ENCODE measurements around the gene MEN1. TPM values are rescaled to one million over a fixed set of nuclear protein-coding genes. Genes with fewer than 3 reads are reported as not detected.

The MEN1 gene
- polyA plus RNA-seq, 2 donors: 15.4 to 19.0 TPM

DNA sequence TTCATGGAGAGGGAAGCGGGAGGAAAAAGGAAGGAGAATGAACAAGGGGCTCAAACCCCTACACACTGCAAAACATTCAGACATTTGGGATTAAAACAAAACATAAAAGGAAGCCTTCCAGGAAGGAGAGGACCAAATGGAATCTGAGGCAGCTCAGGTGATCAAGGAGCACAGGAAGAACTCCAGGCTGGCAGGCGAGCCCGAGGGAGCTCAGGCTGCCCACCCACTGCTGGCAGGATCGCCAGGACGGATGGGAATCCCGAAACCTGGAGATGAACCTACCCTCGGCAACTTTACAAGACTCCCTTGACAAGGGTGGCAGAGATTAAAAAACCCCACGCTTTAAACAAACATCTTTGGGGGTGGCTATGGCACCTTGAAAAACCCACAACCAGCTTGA is 45.6 kb downstream of the MEN1 start:
- WGBS, 2 donors: 58 to 79% methylated on average over 8 of the region's 8 CpGs

DNA sequence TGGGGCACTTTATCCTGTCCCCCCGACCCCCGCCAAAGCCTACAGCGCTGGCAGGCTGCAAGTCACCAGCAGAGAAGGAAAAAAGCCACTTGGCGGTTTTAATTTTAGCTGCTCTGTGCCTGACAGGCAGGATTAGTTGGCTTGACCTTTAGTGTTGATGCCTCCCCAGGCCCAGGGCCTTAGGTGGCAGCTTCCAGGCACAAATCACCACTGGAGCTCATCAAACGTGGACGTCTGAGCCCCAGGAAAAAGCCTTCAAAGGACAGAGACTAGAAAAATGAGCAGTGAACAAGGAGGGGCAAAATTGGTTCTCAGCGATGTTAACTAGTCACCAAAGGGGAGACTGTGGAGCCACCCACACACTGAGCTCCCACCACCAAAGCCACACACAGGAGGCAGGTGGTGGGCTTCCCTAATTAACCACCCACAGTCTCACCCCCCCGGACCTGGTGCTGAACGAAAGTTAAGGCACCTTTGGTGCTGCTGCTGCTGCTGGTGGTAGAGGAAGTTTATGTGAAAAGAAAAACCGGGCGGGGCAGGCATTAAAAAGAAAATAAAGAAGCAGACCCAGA is 46.2 kb downstream of the MEN1 start:
- H3K27me3 ChIP-seq (ENCODE audit: control insufficient read depth in 1 of 2, insufficient read depth in 2 of 2, low read length in 2 of 2): no peaks in the 10 kb centered on the region
- H3K4me1 ChIP-seq (ENCODE audit: control insufficient read depth in 2 of 2, insufficient read depth in 2 of 2, low read length in 1 of 2): peaks cover 8 to 12% of the 10 kb centered on the region in 2 donors
- 49 to 59% methylated on average over 11 of the region's 11 CpGs for WGBS, 2 donors
- H3K4me3 ChIP-seq (ENCODE audit: low read depth in 1 of 2, low read length in 2 of 2): no peak overlapping the region
- no peaks in the 10 kb centered on the region for H3K9me3 ChIP-seq (ENCODE audit: control insufficient read depth in 2 of 2, insufficient read depth in 1 of 2, low read depth in 1 of 2, low read length in 1 of 2)
- H3K27ac ChIP-seq (ENCODE audit: low read depth in 2 of 2, low read length in 1 of 2): peak overlapping the region; percentile 45 to 82
- peaks cover 21 to 60% of the 10 kb centered on the region in 2 donors for H3K36me3 ChIP-seq (ENCODE audit: control insufficient read depth in 2 of 2, insufficient read depth in 2 of 2, low read length in 1 of 2)

More for the DNA sequence above, 45.6 kb downstream of the MEN1 start:
- peaks cover 8 to 12% of the 10 kb centered on the region in 2 donors for H3K4me1 ChIP-seq (ENCODE audit: control insufficient read depth in 2 of 2, insufficient read depth in 2 of 2, low read length in 1 of 2)
- H3K4me3 ChIP-seq (ENCODE audit: low read depth in 1 of 2, low read length in 2 of 2): no peak overlapping the region
- H3K27me3 ChIP-seq (ENCODE audit: control insufficient read depth in 1 of 2, insufficient read depth in 2 of 2, low read length in 2 of 2): no peaks in the 10 kb centered on the region
- no peak overlapping the region for H3K27ac ChIP-seq (ENCODE audit: low read depth in 2 of 2, low read length in 1 of 2)
- H3K36me3 ChIP-seq (ENCODE audit: control insufficient read depth in 2 of 2, insufficient read depth in 2 of 2, low read length in 1 of 2): peaks cover 27 to 67% of the 10 kb centered on the region in 2 donors
- H3K9me3 ChIP-seq (ENCODE audit: control insufficient read depth in 2 of 2, insufficient read depth in 1 of 2, low read depth in 1 of 2, low read length in 1 of 2): no peaks in the 10 kb centered on the region

DNA sequence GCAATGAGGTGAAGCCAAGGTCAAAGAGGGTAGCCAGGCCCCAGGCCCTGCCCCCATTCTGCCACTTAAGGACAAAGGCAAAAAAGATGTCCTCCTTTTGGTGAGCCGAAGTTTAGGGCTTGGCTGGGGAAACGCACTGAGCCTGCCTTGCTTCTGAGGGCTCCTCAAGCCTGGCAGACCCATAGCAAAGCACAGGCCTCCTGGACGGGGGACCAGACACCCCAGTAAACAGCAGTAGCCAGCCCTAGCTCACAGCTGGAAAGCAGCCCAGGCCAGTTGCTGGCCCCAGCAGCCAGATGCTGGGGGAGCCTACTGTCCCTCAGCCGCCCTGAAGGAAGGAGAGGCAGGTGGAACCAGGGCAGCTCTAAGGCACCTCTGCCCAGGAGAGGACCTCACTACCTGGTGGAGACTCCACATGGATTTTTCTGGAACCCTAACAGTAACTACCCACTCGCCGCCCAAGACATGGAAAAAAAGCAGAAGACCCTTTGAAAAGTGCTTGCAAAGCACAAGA is 46.8 kb downstream of the MEN1 start:
- no peak overlapping the region for H3K4me3 ChIP-seq (ENCODE audit: low read depth in 1 of 2, low read length in 2 of 2)
- 54 to 55% methylated on average over 6 of the region's 6 CpGs for WGBS, 2 donors
- no peaks in the 10 kb centered on the region for H3K27me3 ChIP-seq (ENCODE audit: control insufficient read depth in 1 of 2, insufficient read depth in 2 of 2, low read length in 2 of 2)
- H3K4me1 ChIP-seq (ENCODE audit: control insufficient read depth in 2 of 2, insufficient read depth in 2 of 2, low read length in 1 of 2): peaks cover 8 to 12% of the 10 kb centered on the region in 2 donors
- no peaks in the 10 kb centered on the region for H3K9me3 ChIP-seq (ENCODE audit: control insufficient read depth in 2 of 2, insufficient read depth in 1 of 2, low read depth in 1 of 2, low read length in 1 of 2)
- H3K27ac ChIP-seq (ENCODE audit: low read depth in 2 of 2, low read length in 1 of 2): peak overlapping the region; percentile 45 to 82
- H3K36me3 ChIP-seq (ENCODE audit: control insufficient read depth in 2 of 2, insufficient read depth in 2 of 2, low read length in 1 of 2): peaks cover 17 to 55% of the 10 kb centered on the region in 2 donors

DNA sequence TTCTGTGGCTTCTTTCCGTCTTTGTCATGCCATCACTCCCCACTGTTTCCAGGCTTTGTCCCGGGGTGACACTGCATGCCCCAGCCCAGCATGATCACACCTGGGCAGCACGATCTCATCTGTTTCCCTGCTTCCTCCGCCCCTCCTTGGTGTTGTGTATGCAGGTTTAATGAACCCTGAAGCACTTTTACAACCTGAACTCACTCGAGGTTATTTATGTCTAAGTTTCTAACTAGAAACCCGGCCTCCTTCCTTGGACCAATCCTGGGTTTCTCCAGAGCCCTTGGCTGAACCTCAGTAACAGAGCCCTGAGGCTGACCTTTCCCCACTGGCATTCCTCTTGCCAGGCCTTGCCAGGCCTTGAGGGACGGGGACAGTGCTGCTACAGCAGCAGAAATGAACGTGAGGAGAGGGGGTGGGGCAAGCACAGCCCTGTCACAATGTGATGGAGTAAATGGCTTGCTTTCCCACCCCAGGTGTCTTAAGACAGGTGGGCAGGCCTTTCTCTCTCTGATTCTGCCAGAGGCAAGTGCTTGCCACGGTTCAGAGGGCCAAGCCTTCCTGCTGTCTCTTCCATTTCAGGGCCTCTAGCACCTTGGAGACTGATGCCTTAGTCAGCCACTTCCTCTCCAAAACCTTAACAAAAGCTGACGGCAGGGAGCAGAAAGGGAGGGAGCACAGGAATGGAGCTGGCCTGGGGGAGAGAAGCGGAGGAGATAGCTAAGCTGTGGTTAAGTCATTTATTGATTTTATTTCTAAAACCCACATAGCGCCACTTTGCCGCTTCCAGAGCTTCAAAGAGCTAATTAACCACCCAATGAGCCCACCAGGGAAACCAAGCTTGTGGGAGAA is 47.5 kb downstream of the MEN1 start:
- Histone ChIP-seq H3K27me3 (ENCODE audit: control insufficient read depth in 1 of 2, insufficient read depth in 2 of 2, low read length in 2 of 2) (no peaks in the 10 kb centered on the region), H3K4me3 (ENCODE audit: low read depth in 1 of 2, low read length in 2 of 2) (no peak overlapping the region), H3K27ac (ENCODE audit: low read depth in 2 of 2, low read length in 1 of 2) (peak overlapping the region; percentile 45 to 82), H3K4me1 (ENCODE audit: control insufficient read depth in 2 of 2, insufficient read depth in 2 of 2, low read length in 1 of 2) (peaks cover 8 to 12% of the 10 kb centered on the region in 2 donors), H3K36me3 (ENCODE audit: control insufficient read depth in 2 of 2, insufficient read depth in 2 of 2, low read length in 1 of 2) (peaks cover 13 to 49% of the 10 kb centered on the region in 2 donors), H3K9me3 (ENCODE audit: control insufficient read depth in 2 of 2, insufficient read depth in 1 of 2, low read depth in 1 of 2, low read length in 1 of 2) (no peaks in the 10 kb centered on the region)
- WGBS, 2 donors: 32 to 40% methylated on average over 13 of the region's 13 CpGs

DNA sequence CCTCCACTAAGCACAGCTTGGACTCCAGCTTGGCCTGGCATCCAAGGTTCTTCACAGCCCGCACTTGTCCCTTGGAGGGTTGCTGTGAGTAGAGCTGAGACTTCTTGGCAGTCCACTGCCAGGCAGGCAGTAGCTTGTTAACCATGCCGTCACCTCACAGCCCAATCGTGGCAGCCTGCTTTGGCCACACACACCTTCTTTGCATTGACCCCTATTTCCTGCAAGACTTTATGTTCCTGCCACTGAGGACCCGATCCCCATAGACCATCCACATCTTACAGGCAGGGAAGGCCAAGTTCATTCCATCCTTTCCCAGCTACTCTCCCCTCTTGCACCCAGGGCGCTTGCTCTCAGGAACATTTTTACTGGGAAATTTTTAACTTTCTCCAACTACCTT is 48.1 kb downstream of the MEN1 start:
- Histone ChIP-seq H3K9me3 (ENCODE audit: control insufficient read depth in 2 of 2, insufficient read depth in 1 of 2, low read depth in 1 of 2, low read length in 1 of 2) (no peaks in the 10 kb centered on the region), H3K4me1 (ENCODE audit: control insufficient read depth in 2 of 2, insufficient read depth in 2 of 2, low read length in 1 of 2) (peaks cover 8 to 12% of the 10 kb centered on the region in 2 donors), H3K27ac (ENCODE audit: low read depth in 2 of 2, low read length in 1 of 2) (peak overlapping the region; percentile 45 to 82), H3K4me3 (ENCODE audit: low read depth in 1 of 2, low read length in 2 of 2) (no peak overlapping the region), H3K36me3 (ENCODE audit: control insufficient read depth in 2 of 2, insufficient read depth in 2 of 2, low read length in 1 of 2) (peaks cover 7 to 43% of the 10 kb centered on the region in 2 donors), H3K27me3 (ENCODE audit: control insufficient read depth in 1 of 2, insufficient read depth in 2 of 2, low read length in 2 of 2) (no peaks in the 10 kb centered on the region)
- WGBS, 2 donors: 45 to 53% methylated on average over 5 of the region's 5 CpGs

GRCh38 chr11:64760759-64761420 is 49.5 kb downstream of the MEN1 start:
- Histone ChIP-seq H3K4me1 (ENCODE audit: control insufficient read depth in 2 of 2, insufficient read depth in 2 of 2, low read length in 1 of 2) (peaks cover 8 to 12% of the 10 kb centered on the region in 2 donors), H3K9me3 (ENCODE audit: control insufficient read depth in 2 of 2, insufficient read depth in 1 of 2, low read depth in 1 of 2, low read length in 1 of 2) (no peaks in the 10 kb centered on the region), H3K27me3 (ENCODE audit: control insufficient read depth in 1 of 2, insufficient read depth in 2 of 2, low read length in 2 of 2) (no peaks in the 10 kb centered on the region), H3K27ac (ENCODE audit: low read depth in 2 of 2, low read length in 1 of 2) (peak overlapping the region; percentile 8 to 75), H3K36me3 (ENCODE audit: control insufficient read depth in 2 of 2, insufficient read depth in 2 of 2, low read length in 1 of 2) (peaks cover 0 to 30% of the 10 kb centered on the region in 2 donors), H3K4me3 (ENCODE audit: low read depth in 1 of 2, low read length in 2 of 2) (no peak overlapping the region)
- 65 to 67% methylated on average over 7 of the region's 7 CpGs for WGBS, 2 donors

DNA sequence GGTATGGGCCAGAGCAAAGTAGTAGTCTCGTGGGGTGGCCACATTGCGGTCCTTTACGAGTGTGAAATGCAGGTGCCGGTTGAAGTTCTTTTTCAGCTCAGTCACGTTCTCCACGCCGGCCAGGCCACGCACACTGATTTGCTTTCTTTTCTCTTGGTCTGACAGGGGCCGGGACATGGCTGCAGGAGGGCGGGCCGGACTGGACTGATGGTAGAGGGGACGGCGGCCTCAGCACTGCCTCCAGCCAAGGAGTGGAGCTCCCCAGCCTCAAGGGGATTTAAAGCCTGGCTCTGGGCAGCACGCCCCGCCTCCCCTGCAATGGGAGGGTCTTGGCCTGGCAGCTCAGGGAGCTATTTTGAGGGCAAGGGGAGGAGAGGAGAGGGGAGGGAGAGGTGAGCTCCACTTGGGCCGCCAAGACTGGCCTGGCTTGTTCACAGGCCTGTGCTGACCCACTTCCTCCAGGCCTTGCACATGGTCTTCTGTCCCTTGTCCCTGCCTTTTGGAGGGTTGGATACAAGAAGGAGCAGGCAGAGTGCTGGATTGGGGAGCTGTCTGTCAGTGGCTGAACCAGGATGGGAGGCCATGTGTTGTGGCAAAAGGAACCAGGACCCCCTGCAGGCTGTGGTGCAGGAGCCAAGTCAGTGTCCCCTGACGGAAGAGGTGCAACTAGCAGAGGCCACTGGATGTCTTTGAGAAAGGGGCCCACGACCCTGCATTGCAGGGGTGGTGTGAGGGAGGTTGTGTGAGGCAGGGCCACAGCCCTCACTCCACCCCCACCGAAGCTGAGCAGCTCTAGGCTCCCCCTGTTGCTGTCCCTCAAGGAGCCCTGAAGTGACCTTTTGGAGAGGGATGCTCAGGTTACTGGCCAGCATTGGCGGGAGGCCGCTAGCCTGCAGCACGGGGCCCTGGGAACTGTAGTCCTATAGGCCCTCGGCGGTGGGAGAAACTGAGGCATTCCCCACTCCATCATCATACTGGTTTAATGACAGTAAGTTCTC is 50.3 kb downstream of the MEN1 start, which contains the start of gene PYGM:
PYGM (minus strand) TSS at position 253 of the 998 bp plus-strand sequence; CDS start at position 177, 76 bp downstream.
- Histone ChIP-seq H3K9me3 (ENCODE audit: control insufficient read depth in 2 of 2, insufficient read depth in 1 of 2, low read depth in 1 of 2, low read length in 1 of 2) (no peaks in the 10 kb centered on the region), H3K4me1 (ENCODE audit: control insufficient read depth in 2 of 2, insufficient read depth in 2 of 2, low read length in 1 of 2) (peaks cover 8 to 12% of the 10 kb centered on the region in 2 donors), H3K4me3 (ENCODE audit: low read depth in 1 of 2, low read length in 2 of 2) (no peak within 1 kb of the TSS), H3K27me3 (ENCODE audit: control insufficient read depth in 1 of 2, insufficient read depth in 2 of 2, low read length in 2 of 2) (no peaks in the 10 kb centered on the region), H3K27ac (ENCODE audit: low read depth in 2 of 2, low read length in 1 of 2) (peak within 1 kb of the TSS; percentile 42 to 75), H3K36me3 (ENCODE audit: control insufficient read depth in 2 of 2, insufficient read depth in 2 of 2, low read length in 1 of 2) (peaks cover 0 to 24% of the 10 kb centered on the region in 2 donors)
- WGBS, 2 donors: 52 to 53% methylated on average over 24 of the region's 24 CpGs

DNA sequence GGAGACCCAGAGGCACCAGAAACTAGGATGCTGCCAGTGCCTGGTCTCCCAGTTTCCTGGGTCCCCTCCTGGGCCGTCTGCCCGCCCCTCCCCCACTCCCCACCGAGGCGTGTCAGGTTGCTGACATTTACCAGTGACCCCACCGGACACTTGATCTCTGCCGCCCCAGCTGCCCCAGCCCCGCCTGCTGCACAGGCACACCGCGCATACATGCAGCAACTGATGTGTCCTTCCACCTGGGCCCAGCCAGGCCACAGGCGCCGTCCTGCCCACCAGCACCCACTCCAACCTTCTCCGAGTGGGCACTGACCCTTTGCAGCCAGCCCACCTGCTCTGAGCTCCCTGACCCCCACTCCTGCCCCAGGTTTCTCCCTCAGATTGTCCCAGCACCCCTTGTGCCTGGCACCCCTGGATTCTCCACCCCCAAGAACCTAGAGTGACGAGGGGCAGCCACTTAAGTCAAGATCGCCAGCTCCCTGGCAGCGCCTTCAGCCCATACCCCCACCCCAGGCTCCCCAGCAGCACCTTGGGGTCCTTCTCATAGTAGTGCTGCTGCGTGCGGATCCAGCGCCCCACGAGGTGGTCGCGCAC is 51.1 kb downstream of the MEN1 start:
- Histone ChIP-seq H3K36me3 (ENCODE audit: control insufficient read depth in 2 of 2, insufficient read depth in 2 of 2, low read length in 1 of 2) (peaks cover 0 to 22% of the 10 kb centered on the region in 2 donors), H3K9me3 (ENCODE audit: control insufficient read depth in 2 of 2, insufficient read depth in 1 of 2, low read depth in 1 of 2, low read length in 1 of 2) (no peaks in the 10 kb centered on the region), H3K27ac (ENCODE audit: low read depth in 2 of 2, low read length in 1 of 2) (peak overlapping the region; percentile 37 to 75), H3K4me3 (ENCODE audit: low read depth in 1 of 2, low read length in 2 of 2) (no peak overlapping the region), H3K27me3 (ENCODE audit: control insufficient read depth in 1 of 2, insufficient read depth in 2 of 2, low read length in 2 of 2) (no peaks in the 10 kb centered on the region), H3K4me1 (ENCODE audit: control insufficient read depth in 2 of 2, insufficient read depth in 2 of 2, low read length in 1 of 2) (peaks cover 8 to 12% of the 10 kb centered on the region in 2 donors)
- WGBS, 2 donors: 69 to 72% methylated on average over 21 of the region's 21 CpGs
